Neuronal stem cell (in vitro differentiated cells): ENCODE measurements around the gene STARD9.

ENCODE experiments used
- DNase-seq: peaks from one replicate; pipeline ENCODE4 v3.0.0-alpha.2; 2013; ENCODE audit warnings: low spot score
- H2AFZ ChIP-seq: one replicate; pipeline ENCODE4 v1.6.1; 2013; ENCODE audit warnings: mild to moderate bottlenecking, low read length, inconsistent platforms
- H2AK5ac ChIP-seq: 2 replicates; pipeline ENCODE4 v1.6.1; 2013; ENCODE audit warnings: low read depth, mild to moderate bottlenecking, inconsistent platforms, low read length, moderate library complexity, mixed read lengths
- H2BK120ac ChIP-seq: 2 replicates; pipeline ENCODE4 v1.6.1; 2013; ENCODE audit warnings: low read depth, mild to moderate bottlenecking, inconsistent platforms, low read length, moderate library complexity, mixed read lengths
- H2BK12ac ChIP-seq: one replicate; pipeline ENCODE4 v1.6.1; 2013; ENCODE audit warnings: low read length, inconsistent platforms
- H2BK15ac ChIP-seq: 2 replicates; pipeline ENCODE4 v1.6.1; 2013; ENCODE audit warnings: mild to moderate bottlenecking, low read length, inconsistent platforms, mixed read lengths
- H2BK5ac ChIP-seq: one replicate; pipeline ENCODE4 v1.6.1; 2013; ENCODE audit warnings: inconsistent platforms, mild to moderate bottlenecking, low read length, moderate library complexity
- H3K14ac ChIP-seq: one replicate; pipeline ENCODE4 v1.6.1; 2013; ENCODE audit warnings: low read length, inconsistent platforms
- H3K18ac ChIP-seq: 2 replicates; pipeline ENCODE4 v1.6.1; 2013; ENCODE audit warnings: low read length, inconsistent platforms
- H3K23ac ChIP-seq: 2 replicates; pipeline ENCODE4 v1.6.1; 2013; ENCODE audit warnings: low read depth, mild to moderate bottlenecking, mixed read lengths, low read length, inconsistent platforms; ENCODE audit not compliant: poor library complexity
- H3K27ac ChIP-seq: replicated peaks from 3 replicates; pipeline ENCODE4 v1.5.1; 2013; ENCODE audit warnings: low read length, inconsistent platforms
- H3K27me3 ChIP-seq, 3 experiments: 2 replicates each; pipeline ENCODE4 v1.6.1; 2013; ENCODE audit warnings: low read length in 3 of 3, mild to moderate bottlenecking in 2 of 3, inconsistent platforms in 1 of 3, low read depth in 1 of 3, mixed read lengths in 1 of 3, moderate library complexity in 1 of 3; ENCODE audit not compliant: control insufficient read depth in 3 of 3, insufficient read depth in 3 of 3
- H3K36me3 ChIP-seq, 2 donors: replicated peaks in 1 of 2; 2 replicates each; pipeline ENCODE4 v1.6.1; 2013; ENCODE audit warnings: low read length in 2 of 2; ENCODE audit not compliant: control insufficient read depth in 2 of 2, insufficient read depth in 2 of 2
- H3K4ac ChIP-seq: 2 replicates; pipeline ENCODE4 v1.6.1; 2013; ENCODE audit warnings: inconsistent platforms, mild to moderate bottlenecking, low read length, moderate library complexity
- H3K4me1 ChIP-seq, 2 donors: 1 replicate in 1 of 2; 2 replicates in 1 of 2; pipeline ENCODE4 v1.6.1; 2013; ENCODE audit warnings: low read length in 2 of 2, low read depth in 1 of 2; ENCODE audit not compliant: control insufficient read depth in 2 of 2, insufficient read depth in 1 of 2
- H3K4me2 ChIP-seq: one replicate; pipeline ENCODE4 v1.6.1; 2013; ENCODE audit warnings: mild to moderate bottlenecking, low read length, inconsistent platforms; ENCODE audit not compliant: insufficient read depth, poor library complexity, severe bottlenecking
- H3K4me3 ChIP-seq, 2 donors: 2 replicates each; pipeline ENCODE4 v1.5.1; 2013; ENCODE audit warnings: low read length in 2 of 2, mild to moderate bottlenecking in 2 of 2, inconsistent platforms in 1 of 2, moderate library complexity in 1 of 2
- H3K79me1 ChIP-seq: one replicate; pipeline ENCODE4 v1.6.1; 2013; ENCODE audit warnings: low read depth, mild to moderate bottlenecking, inconsistent platforms, low read length, moderate library complexity
- H3K9ac ChIP-seq: one replicate; pipeline ENCODE4 v1.6.1; 2013; ENCODE audit warnings: mild to moderate bottlenecking, low read depth, low read length, inconsistent platforms; ENCODE audit not compliant: poor library complexity
- H3K9me3 ChIP-seq, 2 donors: replicated peaks in 1 of 2; 2 replicates each; pipeline versions ENCODE3 to v1.6.1; 2013; ENCODE audit warnings: low read length in 2 of 2, mild to moderate bottlenecking in 2 of 2, inconsistent platforms in 1 of 2, low read depth in 1 of 2, mixed read lengths in 1 of 2, moderate library complexity in 1 of 2; ENCODE audit not compliant: control insufficient read depth in 2 of 2, insufficient read depth in 1 of 2
- H4K8ac ChIP-seq: one replicate; pipeline ENCODE4 v1.6.1; 2013; ENCODE audit warnings: low read depth, mild to moderate bottlenecking, inconsistent platforms, low read length, moderate library complexity
- H4K91ac ChIP-seq: one replicate; pipeline ENCODE4 v1.6.1; 2013; ENCODE audit warnings: low read length, low read depth, mild to moderate bottlenecking, inconsistent platforms; ENCODE audit not compliant: poor library complexity
- WGBS, 2 donors: extraction: QIAGEN DNeasy Blood & Tissue Kit; methylation state at CpG; one replicate each; pipeline ENCODE4 v1.1.7; 2013; ENCODE audit warnings: missing lambda C conversion rate in 2 of 2, mixed read lengths in 1 of 2; ENCODE audit not compliant: insufficient read length in 2 of 2, insufficient replicate concordance in 1 of 2; ENCODE audit errors: extremely low coverage in 2 of 2; 5-methylcytosine and 5-hydroxymethylcytosine counted together

The STARD9 gene

DNA sequence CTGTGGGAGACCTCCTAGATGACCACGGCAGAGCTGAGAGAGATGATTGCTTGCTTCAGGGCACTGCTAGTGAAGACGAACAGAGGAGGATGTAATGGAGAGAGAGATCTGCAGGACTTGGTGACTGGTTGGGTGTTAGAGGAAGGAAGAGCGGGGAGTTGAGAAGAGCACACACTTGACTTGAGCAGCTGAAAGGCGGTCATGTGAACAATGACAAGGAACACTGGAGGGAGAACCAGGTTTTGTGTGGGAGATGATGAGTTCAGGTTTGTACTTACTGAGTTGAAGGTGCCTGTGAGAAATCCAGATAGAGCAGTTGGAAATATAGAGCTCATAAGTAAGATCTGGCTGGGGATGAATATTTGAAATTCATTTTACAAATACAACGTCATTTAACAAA is 121.2 kb downstream of the STARD9 start:
- no CpG with 5 or more reads among the region's 5 CpGs for WGBS, 2 donors
- no peak overlapping the region for H3K18ac ChIP-seq
- peaks cover 0 to 2% of the 10 kb centered on the region in 2 donors for H3K4me1 ChIP-seq
- no peak overlapping the region for H2AFZ ChIP-seq
- H3K27me3 ChIP-seq = no peaks in the 10 kb centered on the region
- H3K4me2 ChIP-seq = no peak overlapping the region
- peaks cover 0 to 15% of the 10 kb centered on the region in 2 donors for H3K9me3 ChIP-seq
- no peak overlapping the region for H2BK15ac ChIP-seq
- H3K79me1 ChIP-seq = no peaks in the 10 kb centered on the region
- no peak overlapping the region for H2BK120ac ChIP-seq
- H2BK12ac ChIP-seq = no peak overlapping the region
- no peak overlapping the region for H2BK5ac ChIP-seq
- H3K9ac ChIP-seq = no peak overlapping the region
- no peak overlapping the region for H2AK5ac ChIP-seq
- DNase-seq = no peak
- H3K14ac ChIP-seq = no peak overlapping the region
- no peak overlapping the region for H3K27ac ChIP-seq
- no peak overlapping the region for H3K4ac ChIP-seq
- H3K4me3 ChIP-seq = no peak overlapping the region
- no peak overlapping the region for H3K23ac ChIP-seq
- peak overlapping the region; percentile 56 for H4K8ac ChIP-seq
- peaks cover 13 to 92% of the 10 kb centered on the region in 2 donors for H3K36me3 ChIP-seq
- H4K91ac ChIP-seq = no peak overlapping the region

DNA sequence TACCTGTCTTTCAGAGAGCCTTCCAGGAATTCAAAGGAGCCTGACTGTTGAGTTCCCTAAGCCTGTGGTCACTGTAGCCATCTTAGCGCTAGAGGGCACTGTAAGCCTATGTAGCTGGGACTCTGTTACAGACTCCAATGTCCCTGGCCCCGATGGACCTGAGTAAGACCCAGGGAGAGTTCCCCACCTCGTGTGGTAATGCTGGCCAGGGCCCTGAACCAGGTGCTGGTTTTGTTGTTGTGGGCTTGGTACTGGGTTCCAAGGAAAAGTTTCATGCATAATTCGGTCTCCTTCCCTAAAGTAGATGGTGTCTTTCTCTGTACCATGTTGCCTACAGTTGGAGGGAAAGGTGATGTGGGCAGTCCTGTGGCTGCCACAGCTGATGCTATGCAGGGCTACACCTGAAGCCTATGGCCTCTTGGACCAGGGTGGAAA is 129.1 kb downstream of the STARD9 start:
- Histone ChIP-seq H4K91ac (no peak overlapping the region), H4K8ac (no peak overlapping the region), H3K14ac (no peak overlapping the region), H3K36me3 (peaks cover 2 to 51% of the 10 kb centered on the region in 2 donors), H3K79me1 (no peaks in the 10 kb centered on the region), H2BK15ac (no peak overlapping the region), H3K4me1 (no peaks in the 10 kb centered on the region), H2BK120ac (no peak overlapping the region), H2AK5ac (no peak overlapping the region), H3K4me3 (peak overlapping the region in 1 of 2 donors; percentile 43), H2BK5ac (no peak overlapping the region), H2BK12ac (no peak overlapping the region), H3K9ac (no peak overlapping the region), H3K4ac (no peak overlapping the region), H3K4me2 (no peak overlapping the region), H3K27me3 (no peaks in the 10 kb centered on the region), H3K27ac (no peak overlapping the region), H2AFZ (no peak overlapping the region), H3K18ac (no peak overlapping the region), H3K23ac (no peak overlapping the region), H3K9me3 (peaks cover 0 to 15% of the 10 kb centered on the region in 2 donors)
- WGBS, 2 donors = no CpG with 5 or more reads among the region's 4 CpGs
- peak; percentile 70 for DNase-seq

DNA sequence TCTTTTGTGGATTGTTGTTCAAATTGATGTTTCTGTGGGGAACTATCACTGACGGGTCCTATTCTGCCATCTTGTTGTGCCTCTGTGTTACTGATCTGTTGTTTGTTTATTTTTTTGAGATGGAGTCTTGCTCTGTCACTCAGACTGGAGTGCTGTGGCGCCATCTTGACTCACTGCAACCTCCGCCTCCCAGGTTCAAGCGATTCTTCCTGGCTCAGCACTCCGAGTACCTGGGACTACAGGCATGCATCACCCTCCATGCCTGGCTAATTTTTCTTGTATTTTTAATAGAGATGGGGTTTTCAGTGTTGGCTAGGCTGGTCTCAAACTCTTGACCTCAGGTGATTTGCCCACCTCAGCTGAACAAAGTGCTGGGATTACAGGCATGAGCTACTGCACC is 129.9 kb downstream of the STARD9 start:
- Histone ChIP-seq H4K91ac (no peak overlapping the region), H3K4ac (no peak overlapping the region), H3K27ac (no peak overlapping the region), H3K23ac (no peak overlapping the region), H3K14ac (no peak overlapping the region), H3K9me3 (peaks cover 0 to 7% of the 10 kb centered on the region in 2 donors), H3K4me1 (no peaks in the 10 kb centered on the region), H3K27me3 (no peaks in the 10 kb centered on the region), H3K79me1 (no peaks in the 10 kb centered on the region), H2BK5ac (no peak overlapping the region), H3K36me3 (peaks cover 2 to 43% of the 10 kb centered on the region in 2 donors), H2BK12ac (no peak overlapping the region), H3K4me3 (no peak overlapping the region), H4K8ac (no peak overlapping the region), H2BK15ac (no peak overlapping the region), H2AK5ac (no peak overlapping the region), H3K4me2 (no peak overlapping the region), H3K18ac (no peak overlapping the region), H2BK120ac (no peak overlapping the region), H3K9ac (no peak overlapping the region), H2AFZ (no peak overlapping the region)
- no CpG with 5 or more reads among the region's 5 CpGs for WGBS, 2 donors
- DNase-seq = no peak

DNA sequence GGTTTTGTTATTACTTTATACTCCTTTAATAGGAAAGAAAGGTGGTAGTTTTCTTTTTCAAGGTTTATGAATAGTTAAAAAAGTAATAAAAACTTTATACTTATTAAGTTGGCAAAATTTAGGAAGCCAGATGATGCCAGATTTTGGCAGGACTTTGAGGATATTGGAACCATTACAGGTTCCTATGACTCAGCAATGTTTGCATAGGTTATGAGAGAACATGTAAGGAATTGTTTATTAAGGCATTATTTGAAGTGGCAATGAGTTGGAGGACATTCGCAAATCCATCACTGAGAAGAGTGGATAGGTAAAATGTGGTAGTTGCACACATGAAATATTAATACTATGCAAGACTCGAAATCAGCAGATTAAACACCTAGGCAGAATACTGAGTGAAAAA is 131.7 kb downstream of the STARD9 start:
- Histone ChIP-seq H3K36me3 (peaks cover 0 to 40% of the 10 kb centered on the region in 2 donors), H2AK5ac (no peak overlapping the region), H3K79me1 (no peaks in the 10 kb centered on the region), H4K91ac (no peak overlapping the region), H3K27me3 (no peaks in the 10 kb centered on the region), H3K9ac (no peak overlapping the region), H3K4me2 (no peak overlapping the region), H3K14ac (no peak overlapping the region), H2AFZ (no peak overlapping the region), H3K18ac (no peak overlapping the region), H2BK5ac (no peak overlapping the region), H3K4me3 (no peak overlapping the region), H3K4me1 (no peaks in the 10 kb centered on the region), H2BK15ac (no peak overlapping the region), H3K23ac (no peak overlapping the region), H3K27ac (no peak overlapping the region), H4K8ac (no peak overlapping the region), H3K4ac (no peak overlapping the region), H3K9me3 (no peaks in the 10 kb centered on the region), H2BK120ac (no peak overlapping the region), H2BK12ac (no peak overlapping the region)
- WGBS, 2 donors = no CpG with 5 or more reads among the region's 2 CpGs
- DNase-seq = no peak
